Thyroid gland (tissue), 4 donors: Measurements from ENCODE around the gene CAV2. TPM values are rescaled to one million over a fixed set of nuclear protein-coding genes. Genes with fewer than 3 reads are reported as not detected.

Experiments used
- DNase-seq, 2 donors: peaks; one replicate each; pipeline ENCODE4 v3.0.0-alpha.2; 2019
- H3K27ac ChIP-seq, 3 donors: fragments of 200-600 bp; sonication (generic); 1 replicate in 2 of 3; 2 replicates in 1 of 3; pipeline ENCODE4 v1.5.1; 2016 to 2019; ENCODE audit warnings: mild to moderate bottlenecking in 1 of 3, moderate library complexity in 1 of 3
- H3K27me3 ChIP-seq: fragments of 200-600 bp; sonication (generic); one replicate; pipeline ENCODE4 v1.5.1; 2019
- H3K36me3 ChIP-seq, 2 donors: fragments of 200-600 bp; sonication (generic); one replicate each; pipeline ENCODE4 v1.5.1; 2016 to 2019
- H3K4me1 ChIP-seq, 2 donors: fragments of 200-600 bp; sonication (generic); one replicate each; pipeline ENCODE4 v1.5.1; 2017 to 2019
- H3K4me3 ChIP-seq, 3 donors: fragments of 200-600 bp; sonication (generic); replicated peaks in 1 of 3; 1 replicate in 2 of 3; 2 replicates in 1 of 3; pipeline ENCODE4 v1.5.1; 2016; ENCODE audit warnings: mild to moderate bottlenecking in 1 of 3
- H3K9me3 ChIP-seq: fragments of 200-600 bp; sonication (generic); one replicate; pipeline ENCODE4 v1.5.1; 2017
- POLR2A ChIP-seq, 2 donors: fragments of 450-650 bp; IDR thresholded peaks; one replicate each; pipeline ENCODE4 v1.6.1; 2017; ENCODE audit warnings: antibody characterized with exemption in 2 of 2, mild to moderate bottlenecking in 2 of 2, moderate library complexity in 1 of 2
- WGBS, 2 donors: methylation state at CpG; one replicate each; pipeline ENCODE4 v1.1.5; 2017; 5-methylcytosine and 5-hydroxymethylcytosine counted together
- intact Hi-C: fragments of 100-400 bp; cut with DNase I; formaldehyde crosslinking; loops from one replicate; pipeline ENCODE4 v1.15.1; 2023
- total RNA-seq, 4 donors: library from RNA; depleted of rRNA; stranded (reverse); fragments of >200 nt; gene quantifications; one replicate each; pipeline ENCODE4 v1.2.3, GENCODE V29; 2016
- TF ChIP-seq, protein P1 (sequence below), 6 experiments: fragments of 200-600 bp in 3 of 6; fragments of 450-650 bp in 3 of 6; sonication (generic) in 3 of 6; IDR thresholded peaks; one replicate each; pipeline ENCODE4 v1.5.1; 2016 to 2019; ENCODE audit warnings: antibody characterized with exemption in 6 of 6, mild to moderate bottlenecking in 2 of 6, inconsistent platforms in 1 of 6, moderate library complexity in 1 of 6

CAV2 gene
- total RNA-seq, 4 donors from 2014 or later = 210 to 331 (median 239) TPM

DNA sequence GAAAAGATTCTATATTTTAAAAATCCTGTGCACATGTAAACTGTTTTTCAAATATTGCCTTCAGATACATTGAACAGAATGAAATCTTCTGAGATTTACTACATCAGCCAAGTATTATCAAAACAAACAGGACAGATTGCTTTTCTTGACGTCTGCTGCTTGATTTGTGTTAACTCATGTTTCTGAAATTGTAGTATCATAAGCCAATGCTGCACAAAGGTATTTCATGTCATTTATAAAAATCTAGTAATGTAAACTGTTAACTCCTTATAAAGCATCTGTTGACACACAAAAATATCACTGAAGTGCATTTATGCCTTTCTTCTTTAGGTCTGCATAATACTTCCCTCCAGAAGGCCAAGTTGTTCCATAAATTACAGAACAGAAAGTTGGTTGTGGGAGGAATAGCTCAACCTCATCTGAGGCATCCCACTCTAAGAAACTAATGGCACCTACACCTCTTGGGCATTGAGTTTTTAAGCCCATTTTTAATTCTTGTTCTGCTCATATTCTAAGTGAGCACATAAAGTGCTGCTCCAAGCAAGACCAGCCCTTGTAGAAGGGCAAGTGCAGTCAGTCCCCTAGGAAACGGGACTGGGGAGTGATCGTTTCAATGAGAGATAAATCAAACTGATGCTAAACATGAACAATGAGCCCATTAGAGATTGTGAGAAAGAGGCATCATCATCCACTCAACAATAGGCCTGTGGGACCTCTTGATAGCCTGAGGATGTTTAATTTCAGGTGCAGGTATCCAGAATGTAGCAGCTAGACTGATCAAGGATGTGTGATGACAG is 53.8 kb downstream of the CAV2 start:
- H3K9me3 ChIP-seq = no peaks in the 10 kb centered on the region
- no peaks in the 10 kb centered on the region for H3K27me3 ChIP-seq
- H3K36me3 ChIP-seq = no peaks in the 10 kb centered on the region
- no peak for DNase-seq
- no peak for TF ChIP-seq POLR2A (IDR thresholded peaks at IDR 0.05)
- TF ChIP-seq, protein P1, sequence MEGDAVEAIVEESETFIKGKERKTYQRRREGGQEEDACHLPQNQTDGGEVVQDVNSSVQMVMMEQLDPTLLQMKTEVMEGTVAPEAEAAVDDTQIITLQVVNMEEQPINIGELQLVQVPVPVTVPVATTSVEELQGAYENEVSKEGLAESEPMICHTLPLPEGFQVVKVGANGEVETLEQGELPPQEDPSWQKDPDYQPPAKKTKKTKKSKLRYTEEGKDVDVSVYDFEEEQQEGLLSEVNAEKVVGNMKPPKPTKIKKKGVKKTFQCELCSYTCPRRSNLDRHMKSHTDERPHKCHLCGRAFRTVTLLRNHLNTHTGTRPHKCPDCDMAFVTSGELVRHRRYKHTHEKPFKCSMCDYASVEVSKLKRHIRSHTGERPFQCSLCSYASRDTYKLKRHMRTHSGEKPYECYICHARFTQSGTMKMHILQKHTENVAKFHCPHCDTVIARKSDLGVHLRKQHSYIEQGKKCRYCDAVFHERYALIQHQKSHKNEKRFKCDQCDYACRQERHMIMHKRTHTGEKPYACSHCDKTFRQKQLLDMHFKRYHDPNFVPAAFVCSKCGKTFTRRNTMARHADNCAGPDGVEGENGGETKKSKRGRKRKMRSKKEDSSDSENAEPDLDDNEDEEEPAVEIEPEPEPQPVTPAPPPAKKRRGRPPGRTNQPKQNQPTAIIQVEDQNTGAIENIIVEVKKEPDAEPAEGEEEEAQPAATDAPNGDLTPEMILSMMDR (IDR thresholded peaks at IDR 0.05) = no peak
- H3K4me1 ChIP-seq = peaks cover 26 to 36% of the 10 kb centered on the region in 2 donors
- WGBS, 2 donors = 62 to 69% methylated on average over 3 of the region's 3 CpGs
- no peak overlapping the region for H3K4me3 ChIP-seq
- H3K27ac ChIP-seq = peak overlapping the region in 2 of 3 donors; percentile 13 to 49
- intact Hi-C loops = no loop called here

GRCh38 chr7:116554436-116554835 is 54.9 kb downstream of the CAV2 start:
- Histone ChIP-seq H3K27ac (peak overlapping the region in 1 of 3 donors; percentile 49), H3K27me3 (no peaks in the 10 kb centered on the region), H3K9me3 (no peaks in the 10 kb centered on the region), H3K36me3 (peaks cover 0 to 5% of the 10 kb centered on the region in 2 donors), H3K4me1 (peaks cover 26 to 36% of the 10 kb centered on the region in 2 donors), H3K4me3 (no peak overlapping the region)
- TF ChIP-seq, protein P1 (IDR thresholded peaks at IDR 0.05) = no peak
- TF ChIP-seq POLR2A (IDR thresholded peaks at IDR 0.05) = no peak
- no peak for DNase-seq
- intact Hi-C loops = no loop called here

GRCh38 chr7:116554911-116555310 is 55.4 kb downstream of the CAV2 start:
- Histone ChIP-seq H3K9me3 (no peaks in the 10 kb centered on the region), H3K4me3 (no peak overlapping the region), H3K36me3 (peaks cover 0 to 7% of the 10 kb centered on the region in 2 donors), H3K27me3 (no peaks in the 10 kb centered on the region), H3K27ac (peak overlapping the region in 1 of 3 donors; percentile 2), H3K4me1 (peaks cover 27 to 36% of the 10 kb centered on the region in 2 donors)
- WGBS, 2 donors = 71 to 88% methylated on average over 4 of the region's 4 CpGs
- intact Hi-C loops = no loop called here
- no peak for TF ChIP-seq POLR2A (IDR thresholded peaks at IDR 0.05)
- TF ChIP-seq, protein P1 (IDR thresholded peaks at IDR 0.05) = no peak
- DNase-seq = no peak

DNA sequence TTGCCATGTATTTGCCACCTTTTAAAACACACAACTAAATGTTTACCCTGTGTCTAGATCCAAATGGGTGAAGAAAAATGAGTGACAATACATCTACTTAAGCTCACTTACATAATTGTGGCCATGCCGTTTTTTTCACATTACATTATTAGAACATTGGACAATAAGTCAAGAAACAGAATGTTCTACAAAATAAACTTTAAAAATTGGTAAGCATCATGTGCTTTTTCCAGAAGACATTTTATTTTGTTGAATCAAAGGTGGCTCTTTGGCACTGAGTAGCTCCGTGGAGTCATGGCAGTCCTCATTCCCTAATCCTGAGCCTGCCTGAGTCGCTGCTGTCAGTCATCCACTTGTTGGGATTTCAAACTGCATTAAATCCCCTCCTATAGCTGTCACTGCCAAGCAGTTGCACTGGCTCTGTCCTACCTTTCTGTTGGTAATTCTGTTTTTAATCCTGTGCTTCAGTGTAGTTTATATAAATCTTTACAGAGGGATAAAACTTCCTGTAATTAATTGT is 57.6 kb downstream of the CAV2 start:
- Histone ChIP-seq H3K27me3 (no peaks in the 10 kb centered on the region), H3K36me3 (peaks cover 0 to 10% of the 10 kb centered on the region in 2 donors), H3K4me1 (peaks cover 31 to 36% of the 10 kb centered on the region in 2 donors), H3K27ac (peak overlapping the region in 1 of 3 donors; percentile 25), H3K9me3 (no peaks in the 10 kb centered on the region), H3K4me3 (no peak overlapping the region)
- DNase-seq = no peak
- TF ChIP-seq, protein P1 (IDR thresholded peaks at IDR 0.05) = no peak
- TF ChIP-seq POLR2A (IDR thresholded peaks at IDR 0.05) = no peak
- 85% methylated on average over 3 of the region's 3 CpGs for whole genome bisulfite sequencing, 2 donors
- intact Hi-C loops = no loop called here

- peaks cover 0 to 10% of the 10 kb centered on the region in 2 donors for H3K36me3 ChIP-seq
- peaks cover 26 to 31% of the 10 kb centered on the region in 2 donors for H3K4me1 ChIP-seq
- no peaks in the 10 kb centered on the region for H3K27me3 ChIP-seq
- intact Hi-C loops = no loop called here
- DNase-seq = no peak
- no peak for TF ChIP-seq POLR2A (IDR thresholded peaks at IDR 0.05)
- TF ChIP-seq, protein P1 (IDR thresholded peaks at IDR 0.05) = no peak
- no peak overlapping the region for H3K4me3 ChIP-seq
- peak overlapping the region in 1 of 3 donors; percentile 25 for H3K27ac ChIP-seq
- WGBS, 2 donors = 84 to 88% methylated on average over 4 of the region's 4 CpGs
- H3K9me3 ChIP-seq = no peaks in the 10 kb centered on the region
Observed at GRCh38 chr7:116557901-116558300, 58.4 kb downstream of the CAV2 start.
